HG02759 (cell line): ENCODE data around the gene RBMS3.
"Not testable (repeated sequence)": the region's sequence is repeated elsewhere in the genome, so short reads cannot be mapped to it uniquely, and the experiment has no call there.

Source experiments
- ATAC-seq: cut with Tn5 transposase; IDR thresholded peaks from one replicate; pipeline ENCODE4 v1.9.1; 2021; ENCODE audit warnings: mild to moderate bottlenecking, moderate library complexity; ENCODE audit not compliant: unreplicated experiment

The RBMS3 gene

GRCh38 chr3:29310865-29311264 is 30.0 kb downstream of the RBMS3 start:
- no peak for ATAC-seq

GRCh38 chr3:29311795-29312194 is 30.9 kb downstream of the RBMS3 start:
- ATAC-seq = no peak

- ATAC-seq = no peak
Observed at GRCh38 chr3:29312395-29312794, 31.5 kb downstream of the RBMS3 start.

GRCh38 chr3:29312960-29313452 is 32.1 kb downstream of the RBMS3 start:
- ATAC-seq = no peak

GRCh38 chr3:29313981-29314726 is 33.3 kb downstream of the RBMS3 start:
- no peak for ATAC-seq

- no peak for ATAC-seq
Observed at GRCh38 chr3:29314727-29315088, 33.8 kb downstream of the RBMS3 start.

- no peak for ATAC-seq
Observed at GRCh38 chr3:29317659-29318173, 36.8 kb downstream of the RBMS3 start.

GRCh38 chr3:29318251-29318650 is 37.4 kb downstream of the RBMS3 start:
- no peak for ATAC-seq

- ATAC-seq = peak; percentile 86
Observed at GRCh38 chr3:29319262-29319661, 38.4 kb downstream of the RBMS3 start.

GRCh38 chr3:29319798-29320197 is 38.9 kb downstream of the RBMS3 start:
- no peak for ATAC-seq

- no peak for ATAC-seq
Observed at GRCh38 chr3:29322586-29322985, 41.7 kb downstream of the RBMS3 start.

GRCh38 chr3:29324180-29324651 is 43.3 kb downstream of the RBMS3 start:
- ATAC-seq = peak; percentile 93

GRCh38 chr3:29326540-29326939 is 45.7 kb downstream of the RBMS3 start:
- not testable (repeated sequence) for ATAC-seq

- ATAC-seq = no peak
Observed at GRCh38 chr3:29329986-29330890, 49.4 kb downstream of the RBMS3 start.

GRCh38 chr3:29331035-29331434 is 50.2 kb downstream of the RBMS3 start:
- no peak for ATAC-seq

GRCh38 chr3:29331456-29332194 is 50.8 kb downstream of the RBMS3 start:
- no peak for ATAC-seq

GRCh38 chr3:29332195-29332637 is 51.3 kb downstream of the RBMS3 start:
- no peak for ATAC-seq

GRCh38 chr3:29333576-29333975 is 52.7 kb downstream of the RBMS3 start:
- no peak for ATAC-seq

GRCh38 chr3:29334706-29335105 is 53.8 kb downstream of the RBMS3 start:
- no peak for ATAC-seq

GRCh38 chr3:29335438-29335837 is 54.6 kb downstream of the RBMS3 start:
- ATAC-seq = peak; percentile 42

- no peak for ATAC-seq
Observed at GRCh38 chr3:29335943-29336342, 55.1 kb downstream of the RBMS3 start.
